Measurements from ENCODE around the gene SCEL.

Gene SCEL

DNA sequence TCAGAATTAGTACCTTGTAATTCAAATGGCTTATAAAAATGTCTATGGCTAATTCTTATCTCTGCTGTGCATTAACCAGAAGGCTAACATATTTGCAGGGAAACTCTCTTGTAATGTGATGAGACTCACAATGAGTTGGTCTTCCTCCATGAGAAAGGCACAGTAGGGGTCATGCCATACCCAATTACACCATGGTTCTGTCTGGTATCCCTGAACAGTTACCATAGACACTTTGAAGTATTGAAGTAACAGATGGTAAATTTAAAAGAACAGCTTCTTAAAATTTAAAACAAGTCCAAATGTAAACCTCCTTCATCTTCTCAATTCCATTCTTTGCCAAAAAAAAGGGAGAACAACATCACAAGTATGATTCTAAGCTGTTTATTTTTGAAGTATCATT lies 139.3 kb downstream of the SCEL start:
- no peak for DNase-seq

DNA sequence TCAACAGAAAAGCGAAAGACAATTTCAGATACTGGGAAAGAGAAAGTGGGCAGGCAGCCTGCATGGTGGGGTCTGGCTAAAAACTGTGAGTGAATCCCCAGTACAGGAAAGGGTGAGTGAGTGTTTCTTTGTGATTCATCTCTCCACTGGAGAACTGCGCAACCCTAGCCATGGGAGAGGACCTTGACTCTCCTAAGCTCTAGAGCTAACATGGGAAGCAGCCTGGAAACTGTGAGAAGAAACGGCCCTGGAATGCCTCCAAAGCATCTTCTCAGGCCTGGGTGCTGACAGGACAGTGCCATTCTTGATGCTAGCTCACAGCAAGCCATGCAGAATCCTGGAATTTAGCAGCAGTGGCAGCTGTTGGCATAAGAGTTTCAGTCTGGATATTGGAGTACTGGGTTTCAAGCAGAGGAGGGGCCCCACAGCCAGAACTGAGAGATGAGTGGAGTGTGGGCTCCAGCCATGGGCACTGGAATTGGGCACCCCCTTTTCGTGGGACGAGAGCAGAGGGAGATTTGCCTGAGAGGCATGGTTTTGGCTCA lies 143.3 kb downstream of the SCEL start:
- DNase-seq = no peak

GRCh38 chr13:77687799-77688198 lies 152.3 kb downstream of the SCEL start:
- no peak for DNase-seq

DNA sequence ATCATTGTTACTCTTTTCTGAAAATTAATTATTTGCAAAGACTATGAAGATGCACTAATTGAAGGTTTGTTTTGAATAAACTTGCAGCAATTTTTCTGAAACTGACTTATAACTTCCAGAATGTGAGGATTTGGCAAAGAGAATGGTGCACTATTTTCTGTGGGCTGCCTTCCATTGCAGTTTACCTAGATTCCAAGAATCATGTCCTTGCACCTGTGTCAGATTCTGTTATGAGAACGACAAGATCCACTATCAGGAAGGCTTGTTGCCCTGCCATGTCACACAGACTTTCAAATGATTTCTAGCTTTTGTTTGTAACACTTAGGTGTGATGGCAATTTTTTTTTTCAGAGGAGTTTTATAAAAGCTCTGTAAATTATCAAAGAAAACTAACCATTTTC lies 156.4 kb downstream of the SCEL start:
- no peak for DNase-seq

DNA sequence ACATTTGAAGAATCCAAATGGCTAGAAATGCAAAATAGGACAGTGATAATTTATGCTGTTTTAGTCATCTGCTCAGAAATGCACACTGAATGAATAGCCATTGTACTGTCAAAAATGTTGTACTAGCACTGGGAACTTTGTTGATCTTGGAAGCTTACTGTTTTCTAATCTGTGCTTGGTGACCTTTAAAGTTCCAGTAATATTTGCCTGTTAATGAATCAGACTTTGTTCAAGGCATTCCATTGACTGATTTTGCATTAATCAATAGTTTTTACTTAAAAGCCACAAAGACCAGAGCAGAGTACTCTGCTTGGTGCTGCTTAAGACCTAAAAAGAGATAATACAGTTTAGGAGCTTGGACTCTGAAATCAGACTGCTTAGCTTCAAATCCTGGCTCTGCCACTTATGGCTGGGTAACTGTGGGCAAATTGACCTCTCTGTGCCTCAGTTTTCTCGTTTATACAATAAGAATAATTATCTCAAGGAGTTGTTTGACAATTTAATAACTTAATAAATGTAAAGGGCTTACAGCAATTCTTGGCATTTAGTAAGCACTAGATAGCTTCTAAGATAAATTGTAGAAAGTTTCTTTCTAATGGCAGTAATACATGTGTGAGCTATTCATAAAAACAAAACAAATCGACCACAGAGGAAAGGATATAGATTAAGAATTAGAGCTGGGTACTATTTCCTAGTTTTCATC lies 157.4 kb downstream of the SCEL start:
- DNase-seq = no peak

- no peak for DNase-seq
Observed at GRCh38 chr13:77693449-77693940, 158.0 kb downstream of the SCEL start.
